HepG2 (cell line): Measurements from ENCODE around the gene AIF1. TPM values are rescaled to one million over a fixed set of nuclear protein-coding genes. Genes with fewer than 3 reads are reported as not detected.

ENCODE experiments used
- AGO2 ChIP-seq: fragments of 200-400 bp; formaldehyde crosslinking; optimal IDR thresholded peaks from 2 replicates; pipeline ENCODE3; 2017; ENCODE audit warnings: mild to moderate bottlenecking, low read depth, low read length, moderate library complexity
- AHDC1 ChIP-seq: sonication (generic); formaldehyde crosslinking; IDR thresholded peaks from 2 replicates; pipeline ENCODE4 v1.5.1; 2020; ENCODE audit warnings: mild to moderate bottlenecking, missing genetic modification reagents, borderline replicate concordance
- AKNA ChIP-seq: sonication (generic); formaldehyde crosslinking; IDR thresholded peaks from 2 replicates; pipeline ENCODE4 v1.4.0; 2020; ENCODE audit warnings: missing genetic modification reagents, borderline replicate concordance
- ARNT ChIP-seq: fragments of 450-650 bp; IDR thresholded peaks from 2 replicates; pipeline ENCODE4 v1.6.1; 2017
- ATAD3A ChIP-seq: sonication (generic); formaldehyde crosslinking; IDR thresholded peaks from 2 replicates; pipeline ENCODE4 v1.4.0; 2020; ENCODE audit warnings: missing genetic modification reagents
- ATM ChIP-seq: fragments of 450-650 bp; IDR thresholded peaks from 2 replicates; pipeline ENCODE4 v1.7.1; 2017; ENCODE audit warnings: mild to moderate bottlenecking, borderline replicate concordance
- BCL6 ChIP-seq: IDR thresholded peaks from 2 replicates; pipeline ENCODE4 v1.6.1; 2016; ENCODE audit warnings: missing genetic modification reagents, missing compliant biosample characterization
- CENPBD1 ChIP-seq: sonication (generic); formaldehyde crosslinking; IDR thresholded peaks from 2 replicates; pipeline ENCODE4 v1.8.0; 2022; ENCODE audit warnings: missing genetic modification reagents, low read depth, mild to moderate bottlenecking, borderline replicate concordance
- GABPA ChIP-seq, 2 experiments: IDR thresholded peaks; 2 replicates each; pipeline ENCODE4 v1.6.1; 2011 to 2016; ENCODE audit warnings: low read depth in 2 of 2, low read length in 1 of 2, missing biosample characterization in 1 of 2, missing genetic modification characterization in 1 of 2
- KLF16 ChIP-seq, 2 experiments: sonication (generic) in 1 of 2; formaldehyde crosslinking in 1 of 2; IDR thresholded peaks; 2 replicates each; pipeline versions ENCODE4 v1.6.1 to v1.8.0; 2016 to 2023; ENCODE audit warnings: missing genetic modification reagents in 2 of 2, missing compliant biosample characterization in 1 of 2
- RBFOX2 ChIP-seq: fragments of 200-400 bp; formaldehyde crosslinking; IDR thresholded peaks from 2 replicates; pipeline ENCODE4 v1.6.1; 2017; ENCODE audit warnings: low read depth, mild to moderate bottlenecking, low read length
- SMARCC2 ChIP-seq: fragments of 450-650 bp; IDR thresholded peaks from 2 replicates; pipeline ENCODE4 v1.6.1; 2017; ENCODE audit warnings: antibody characterized with exemption, mild to moderate bottlenecking
- ZBTB7A ChIP-seq: sonication (generic); formaldehyde crosslinking; IDR thresholded peaks from 2 replicates; pipeline ENCODE4 v1.8.0; 2022; ENCODE audit warnings: mild to moderate bottlenecking, missing genetic modification reagents
- ZNF382 ChIP-seq: sonication (generic); formaldehyde crosslinking; IDR thresholded peaks from 2 replicates; pipeline ENCODE4 v1.5.0; 2020; ENCODE audit warnings: missing genetic modification reagents, mild to moderate bottlenecking, borderline replicate concordance
- ZNF788 ChIP-seq: sonication (generic); formaldehyde crosslinking; IDR thresholded peaks from 2 replicates; pipeline ENCODE4 v1.5.0; 2020; ENCODE audit warnings: mild to moderate bottlenecking, missing genetic modification reagents, borderline replicate concordance
- polyA plus RNA-seq, 8 experiments: library from polyadenylated mRNA; depleted of rRNA in 3 of 8; stranded (reverse) in 7 of 8; unstranded in 1 of 8; fragments of >200 nt; fragmentation: Illumina TruSeq in 4 of 8; extraction: Trizol in 4 of 8; gene quantifications; 2 replicates each; pipeline versions ENCODE4 v1.2.1 to v1.2.3, GENCODE V29; 2011 to 2016; ENCODE audit warnings: low read depth in 4 of 8, missing spikeins in 1 of 8, mixed read lengths in 1 of 8; ENCODE audit not compliant: insufficient read depth in 1 of 8
- total RNA-seq, 5 experiments: library from RNA; depleted of rRNA; stranded (reverse); fragments of >200 nt; fragmentation: Illumina TruSeq; extraction: Trizol; gene quantifications; 2 replicates each; pipeline ENCODE4 v1.2.3, GENCODE V29; 2016; ENCODE audit warnings: low read depth in 1 of 5
- TF ChIP-seq, protein P1 (sequence below): sonication (generic); formaldehyde crosslinking; IDR thresholded peaks from 2 replicates; pipeline ENCODE4 v1.5.1; 2020; ENCODE audit warnings: mild to moderate bottlenecking, missing genetic modification reagents, borderline replicate concordance

The AIF1 gene
- total and polyA plus RNA-seq, 2 of the 13 experiments (the other 11 are each of a cell fraction or from before 2014, with no cell fraction given) = 1.5 TPM; not detected in 1

GRCh38 chr6:31620586-31621319 lies 5.7 kb downstream of the AIF1 start, which contains the start of gene PRRC2A (continued):
- TF ChIP-seq KLF16 (CRISPR knock-in tag; IDR thresholded peaks at IDR 0.05) (no peak; a peak in 1 of 4 replicates), ATAD3A (CRISPR knock-in tag) (no peak), AGO2 (peak; percentile 69), ZNF382 (CRISPR knock-in tag) (no peak), ZBTB7A (CRISPR knock-in tag) (no peak), ATM (no peak), ZNF788 (CRISPR knock-in tag) (peak; percentile 73; the same call in 1 of the 2 replicates), AKNA (no peak), BCL6 (CRISPR knock-in tag) (no peak; the same call in 1 of the 2 replicates), RBFOX2 (peak; percentile 88), GABPA (IDR thresholded peaks at IDR 0.05; ENCODE audit: low read depth, low read length) (no peak), GABPA (CRISPR knock-in tag; IDR thresholded peaks at IDR 0.05; ENCODE audit: low read depth) (0 out of 2 replicates have a peak, but pooled peaks have one; percentile 11), ARNT (no peak), SMARCC2 (no peak), AHDC1 (CRISPR knock-in tag) (0 out of 2 replicates have a peak, but pooled peaks have one; percentile 35), CENPBD1 (CRISPR knock-in tag) (peak; percentile 86; the same call in 1 of the 2 replicates)
- TF ChIP-seq, protein P1, sequence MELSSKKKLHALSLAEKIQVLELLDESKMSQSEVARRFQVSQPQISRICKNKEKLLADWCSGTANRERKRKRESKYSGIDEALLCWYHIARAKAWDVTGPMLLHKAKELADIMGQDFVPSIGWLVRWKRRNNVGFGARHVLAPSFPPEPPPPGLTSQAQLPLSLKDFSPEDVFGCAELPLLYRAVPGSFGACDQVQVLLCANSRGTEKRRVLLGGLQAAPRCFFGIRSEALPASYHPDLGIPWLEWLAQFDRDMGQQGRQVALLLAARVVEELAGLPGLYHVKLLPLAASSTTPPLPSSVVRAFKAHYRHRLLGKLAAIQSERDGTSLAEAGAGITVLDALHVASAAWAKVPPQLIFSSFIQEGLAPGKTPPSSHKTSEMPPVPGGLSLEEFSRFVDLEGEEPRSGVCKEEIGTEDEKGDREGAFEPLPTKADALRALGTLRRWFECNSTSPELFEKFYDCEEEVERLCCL (CRISPR knock-in tag) = no peak; the same call in 1 of the 2 replicates
